Motor neuron (in vitro differentiated cells): Measurements from ENCODE around the gene NDUFS7. TPM values are rescaled to one million over a fixed set of nuclear protein-coding genes. Genes with fewer than 3 reads are reported as not detected.

Experiments used
- ATAC-seq, 8 experiments: fragments of 200-7000 bp; cut with Tn5 transposase; replicated peaks in 6 of 8; 2 replicates each; pipeline ENCODE4 v1.8.0; 2021; ENCODE audit warnings: mild to moderate bottlenecking in 8 of 8, moderate library complexity in 8 of 8
- H3K27ac ChIP-seq, 2 donors: fragments of 250-450 bp; sonication (Bioruptor Pico); 2 replicates each; pipeline ENCODE4 v1.9.0; 2021; ENCODE audit warnings: antibody characterized with exemption in 2 of 2, mild to moderate bottlenecking in 2 of 2, moderate library complexity in 1 of 2
- H3K4me1 ChIP-seq, 2 donors: fragments of 250-450 bp; sonication (Bioruptor Pico); replicated peaks in 1 of 2; 2 replicates each; pipeline ENCODE4 v1.6.1; 2021; ENCODE audit warnings: antibody characterized with exemption in 2 of 2, mild to moderate bottlenecking in 2 of 2, moderate library complexity in 1 of 2
- H3K4me3 ChIP-seq, 5 donors: fragments of 250-450 bp; sonication (Bioruptor Pico); 2 replicates each; pipeline ENCODE4 v1.9.0; 2021; ENCODE audit warnings: antibody characterized with exemption in 5 of 5, mild to moderate bottlenecking in 5 of 5, moderate library complexity in 4 of 5
- WGBS, 10 experiments: fragments of 450-650 bp; shearing (Covaris generic); methylation state at CpG; one replicate each; pipeline ENCODE4 v1.0.0; 2022; 5-methylcytosine and 5-hydroxymethylcytosine counted together
- in situ Hi-C, 9 experiments: fragments of 400-800 bp; cut with MboI; loops; one replicate each; pipeline ENCODE4 v1.15.0; 2021; ENCODE audit warnings: low sequenced_read_pairs in 9 of 9, low pct_unique_long_range_greater_than_20kb in 2 of 9; ENCODE audit not compliant: unreplicated experiment in 9 of 9
- total RNA-seq, 8 experiments: library from RNA; unstranded; fragments of 300-600 nt; gene quantifications; 2 replicates each; pipeline versions ENCODE4 v1.2.3 to v1.2.4, GENCODE V29; 2022

NDUFS7 gene
- total RNA-seq: 100 to 1,000 TPM in 1 of 8 experiments, 10 to 100 TPM in 7; 82.8 to 117 (median 89.1) TPM

GRCh38 chr19:1383312-1384084 lies at the start of gene NDUFS7:
Gene NDUFS7 (plus strand): TSS chr19:1383907. CDS start chr19:1383927, 20 bp downstream.
- peak; percentile 77 to 88 (median 82) for ATAC-seq

GRCh38 chr19:1336079-1336684 lies 47.5 kb upstream of the NDUFS7 start:
- no peak overlapping the region for H3K27ac ChIP-seq
- WGBS, 10 experiments: 80 to 100% (median 98%) methylated on average over 1 to 7 of the region's 22 CpGs; no CpG with 5 or more reads in 5 of the 10 experiments
- H3K4me3 ChIP-seq: no peak overlapping the region
- peaks cover 12 to 30% of the 10 kb centered on the region in 2 donors for H3K4me1 ChIP-seq
- no peak for ATAC-seq
- in situ Hi-C loops: no loop called here

More at GRCh38 chr19:1383312-1384084, at the start of gene NDUFS7:
- WGBS, 10 experiments: 0 to 10% (median 1%) methylated on average over 1 to 24 of the region's 90 CpGs; no CpG with 5 or more reads in 5 of the 10 experiments
- in situ Hi-C loops: no loop called here
- H3K4me3 ChIP-seq: peak within 1 kb of the TSS; percentile 63 to 93 (median 65)
- peaks cover 13 to 14% of the 10 kb centered on the region in 2 donors for H3K4me1 ChIP-seq
- H3K27ac ChIP-seq: peak within 1 kb of the TSS; percentile 87 to 94

GRCh38 chr19:1340681-1341469 lies 42.8 kb upstream of the NDUFS7 start:
- 0 to 100% (median 82%) methylated on average over 1 to 12 of the region's 28 CpGs; no CpG with 5 or more reads in 5 of the 10 experiments for WGBS, 10 experiments
- Histone ChIP-seq H3K27ac (no peak overlapping the region), H3K4me1 (no peaks in the 10 kb centered on the region), H3K4me3 (no peak overlapping the region)
- in situ Hi-C loops: no loop called here
- peak in 6 of 8 experiments; percentile 16 to 79 (median 25) for ATAC-seq

- Histone ChIP-seq H3K4me3 (no peak overlapping the region), H3K4me1 (no peaks in the 10 kb centered on the region), H3K27ac (no peak overlapping the region)
- 0 to 65% (median 40%) methylated on average over 1 to 7 of the region's 7 CpGs for WGBS, 10 experiments
- in situ Hi-C loops: no loop called here
- peak in 4 of 8 experiments; percentile 31 to 63 (median 44) for ATAC-seq
Observed at GRCh38 chr19:1343041-1343440, 40.7 kb upstream of the NDUFS7 start.

GRCh38 chr19:1349211-1349610 lies 34.5 kb upstream of the NDUFS7 start:
- Histone ChIP-seq H3K27ac (no peak overlapping the region), H3K4me3 (no peak overlapping the region), H3K4me1 (peaks cover 23 to 29% of the 10 kb centered on the region in 2 donors)
- WGBS, 10 experiments: 60 to 95% (median 86%) methylated on average over 1 to 13 of the region's 18 CpGs; no CpG with 5 or more reads in 3 of the 10 experiments
- ATAC-seq: no peak
- in situ Hi-C loops: no loop called here

- peak overlapping the region; percentile 68 to 88 for H3K27ac ChIP-seq
- no peak for ATAC-seq
- in situ Hi-C loops: no loop called here
- H3K4me3 ChIP-seq: no peak overlapping the region
- H3K4me1 ChIP-seq: peaks cover 24 to 29% of the 10 kb centered on the region in 2 donors
- 0 to 80% (median 42%) methylated on average over 1 to 4 of the region's 5 CpGs; no CpG with 5 or more reads in 4 of the 10 experiments for WGBS, 10 experiments
Observed at GRCh38 chr19:1350867-1351266, 32.8 kb upstream of the NDUFS7 start.

GRCh38 chr19:1351381-1351851 lies 32.3 kb upstream of the NDUFS7 start:
- Histone ChIP-seq H3K4me1 (peaks cover 30 to 34% of the 10 kb centered on the region in 2 donors), H3K4me3 (no peak overlapping the region), H3K27ac (peak overlapping the region; percentile 54 to 88)
- peak in 1 of 8 experiments; percentile 6 for ATAC-seq
- in situ Hi-C loops: no loop called here
- WGBS, 10 experiments: 40 to 94% (median 70%) methylated on average over 2 to 21 of the region's 21 CpGs

GRCh38 chr19:1353144-1353543 lies 30.6 kb upstream of the NDUFS7 start:
- in situ Hi-C loops: no loop called here
- Histone ChIP-seq H3K27ac (no peak overlapping the region), H3K4me1 (peaks cover 33 to 41% of the 10 kb centered on the region in 2 donors), H3K4me3 (no peak overlapping the region)
- ATAC-seq: no peak
- 80 to 100% (median 100%) methylated on average over 1 to 6 of the region's 9 CpGs; no CpG with 5 or more reads in 1 of the 10 experiments for WGBS, 10 experiments

- H3K4me1 ChIP-seq: peaks cover 36 to 44% of the 10 kb centered on the region in 2 donors
- in situ Hi-C loops: no loop called here
- WGBS, 10 experiments: no CpG with 5 or more reads among the region's 61 CpGs
- H3K4me3 ChIP-seq: peak overlapping the region; percentile 79 to 97 (median 93)
- peak in 4 of 8 experiments; percentile 28 to 45 (median 40) for ATAC-seq
- peak overlapping the region; percentile 88 to 95 for H3K27ac ChIP-seq
Observed at GRCh38 chr19:1354970-1355567, 28.6 kb upstream of the NDUFS7 start.

GRCh38 chr19:1355568-1356507 lies 27.9 kb upstream of the NDUFS7 start:
- whole genome bisulfite sequencing, 10 experiments: 10 to 90% (median 30%) methylated on average over 4 to 18 of the region's 32 CpGs
- in situ Hi-C loops: no loop called here
- peak in 4 of 8 experiments; percentile 1 to 49 (median 20) for ATAC-seq
- Histone ChIP-seq H3K4me1 (peaks cover 39 to 47% of the 10 kb centered on the region in 2 donors), H3K27ac (peak overlapping the region; percentile 62 to 71), H3K4me3 (peak overlapping the region; percentile 79 to 97 (median 93))

- in situ Hi-C loops: no loop called here
- WGBS, 10 experiments: 0 to 100% (median 62%) methylated on average over 1 to 3 of the region's 3 CpGs
- peak overlapping the region in 4 of 5 donors; percentile 83 to 97 (median 95) for H3K4me3 ChIP-seq
- no peak overlapping the region for H3K27ac ChIP-seq
- H3K4me1 ChIP-seq: peaks cover 39 to 47% of the 10 kb centered on the region in 2 donors
- ATAC-seq: no peak
Observed at GRCh38 chr19:1356508-1356865, 27.2 kb upstream of the NDUFS7 start.
